Testis (tissue), 3 donors: ENCODE measurements around the gene PEPD. TPM values are rescaled to one million over a fixed set of nuclear protein-coding genes. Genes with fewer than 3 reads are reported as not detected.

Source experiments
- DNase-seq: peaks from one replicate; pipeline ENCODE4 v3.0.0-alpha.2; 2019
- H3K27ac ChIP-seq, 2 donors: fragments of 200-600 bp; sonication (generic); one replicate each; pipeline ENCODE4 v1.5.1; 2019
- H3K27me3 ChIP-seq: fragments of 200-600 bp; sonication (generic); one replicate; pipeline ENCODE4 v1.5.1; 2019
- H3K36me3 ChIP-seq: fragments of 200-600 bp; sonication (generic); one replicate; pipeline ENCODE4 v1.5.1; 2017; ENCODE audit warnings: low read depth; ENCODE audit errors: missing control alignments
- H3K4me1 ChIP-seq: fragments of 200-600 bp; sonication (generic); one replicate; pipeline ENCODE4 v1.5.1; 2019
- H3K4me3 ChIP-seq, 2 donors: fragments of 200-600 bp; sonication (generic); one replicate each; pipeline ENCODE4 v1.5.1; 2017 to 2019
- H3K9me3 ChIP-seq: fragments of 200-600 bp; sonication (generic); one replicate; pipeline ENCODE4 v1.5.1; 2017
- POLR2A ChIP-seq: fragments of 450-650 bp; IDR thresholded peaks from one replicate; pipeline ENCODE4 v1.6.1; 2017; ENCODE audit warnings: antibody characterized with exemption, mild to moderate bottlenecking, moderate library complexity
- WGBS, 2 donors: methylation state at CpG; one replicate each; pipeline ENCODE4 v1.1.5; 2018; 5-methylcytosine and 5-hydroxymethylcytosine counted together
- intact Hi-C: fragments of 100-400 bp; cut with DNase I; formaldehyde crosslinking; loops from one replicate; pipeline ENCODE4 v1.15.1; 2023; ENCODE audit warnings: low total_unique reads
- polyA plus RNA-seq: library from polyadenylated mRNA; stranded (reverse); fragments of 350-450 nt; fragmentation: Illumina TruSeq; extraction: RNeasy Lipid Tissue Mini Kit (QIAGEN cat#74804); gene quantifications from one replicate; pipeline ENCODE4 v1.2.3, GENCODE V29; 2014; ENCODE audit warnings: low read depth, low replicate concordance; ENCODE audit not compliant: insufficient read depth
- total RNA-seq, 2 donors: library from RNA; depleted of rRNA; stranded (reverse); fragments of >200 nt; gene quantifications; one replicate each; pipeline ENCODE4 v1.2.3, GENCODE V29; 2016
- TF ChIP-seq, protein P1 (sequence below), 3 experiments: fragments of 450-650 bp in 2 of 3; fragments of 200-600 bp in 1 of 3; sonication (generic) in 1 of 3; IDR thresholded peaks; one replicate each; pipeline ENCODE4 v1.5.1; 2016 to 2019; ENCODE audit warnings: antibody characterized with exemption in 3 of 3, mild to moderate bottlenecking in 2 of 3, moderate library complexity in 1 of 3

PEPD gene
- total and polyA plus RNA-seq, 3 donors from 2014 or later = 51.1 to 87.9 (median 58.0) TPM

DNA sequence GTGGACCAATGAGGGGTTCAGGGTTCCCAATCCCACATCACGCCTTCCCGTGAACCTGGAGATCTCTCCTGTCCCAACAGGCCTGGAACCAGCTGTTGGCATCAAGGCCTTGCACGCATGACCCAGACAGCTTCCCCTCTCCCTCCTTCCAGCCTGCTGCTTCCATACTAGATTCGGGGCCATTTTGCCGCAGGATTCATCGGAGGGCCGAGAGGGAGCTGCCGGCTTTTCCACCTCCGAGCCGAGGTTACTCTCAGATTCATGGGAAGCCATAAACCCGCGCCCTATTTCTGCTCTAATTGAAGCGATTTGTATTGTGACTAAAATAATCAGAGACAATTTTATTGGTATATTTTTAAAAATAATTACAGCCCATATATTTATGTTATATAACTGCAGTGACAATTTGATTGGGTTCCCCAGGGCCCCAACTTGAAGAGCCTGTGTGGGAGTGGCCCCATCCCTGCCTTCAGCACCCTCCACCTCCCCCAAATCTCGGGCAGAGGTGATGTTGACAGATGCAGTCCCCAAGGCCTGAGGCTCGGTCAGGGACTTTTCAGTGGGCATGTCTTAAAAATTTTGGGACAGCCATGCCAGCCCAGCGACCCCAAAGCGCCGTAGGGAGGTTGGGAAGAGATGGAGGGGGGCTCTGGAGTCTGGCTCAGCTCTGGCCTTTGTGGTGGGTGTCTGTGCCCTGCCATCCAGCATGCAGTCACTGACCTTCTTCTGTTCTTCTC lies 30.8 kb upstream of the PEPD start:
- 74 to 79% methylated on average over 18 of the region's 18 CpGs for WGBS, 2 donors
- TF ChIP-seq POLR2A = no peak
- TF ChIP-seq, protein P1, sequence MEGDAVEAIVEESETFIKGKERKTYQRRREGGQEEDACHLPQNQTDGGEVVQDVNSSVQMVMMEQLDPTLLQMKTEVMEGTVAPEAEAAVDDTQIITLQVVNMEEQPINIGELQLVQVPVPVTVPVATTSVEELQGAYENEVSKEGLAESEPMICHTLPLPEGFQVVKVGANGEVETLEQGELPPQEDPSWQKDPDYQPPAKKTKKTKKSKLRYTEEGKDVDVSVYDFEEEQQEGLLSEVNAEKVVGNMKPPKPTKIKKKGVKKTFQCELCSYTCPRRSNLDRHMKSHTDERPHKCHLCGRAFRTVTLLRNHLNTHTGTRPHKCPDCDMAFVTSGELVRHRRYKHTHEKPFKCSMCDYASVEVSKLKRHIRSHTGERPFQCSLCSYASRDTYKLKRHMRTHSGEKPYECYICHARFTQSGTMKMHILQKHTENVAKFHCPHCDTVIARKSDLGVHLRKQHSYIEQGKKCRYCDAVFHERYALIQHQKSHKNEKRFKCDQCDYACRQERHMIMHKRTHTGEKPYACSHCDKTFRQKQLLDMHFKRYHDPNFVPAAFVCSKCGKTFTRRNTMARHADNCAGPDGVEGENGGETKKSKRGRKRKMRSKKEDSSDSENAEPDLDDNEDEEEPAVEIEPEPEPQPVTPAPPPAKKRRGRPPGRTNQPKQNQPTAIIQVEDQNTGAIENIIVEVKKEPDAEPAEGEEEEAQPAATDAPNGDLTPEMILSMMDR (IDR thresholded peaks at IDR 0.05) = no peak
- no peaks in the 10 kb centered on the region for H3K4me1 ChIP-seq
- peak overlapping the region in 1 of 2 donors; percentile 31 for H3K4me3 ChIP-seq
- no peak for DNase-seq
- H3K36me3 ChIP-seq = no peaks in the 10 kb centered on the region
- no peaks in the 10 kb centered on the region for H3K27me3 ChIP-seq
- H3K27ac ChIP-seq = no peak overlapping the region
- intact Hi-C loops = no loop called here
- no peaks in the 10 kb centered on the region for H3K9me3 ChIP-seq

DNA sequence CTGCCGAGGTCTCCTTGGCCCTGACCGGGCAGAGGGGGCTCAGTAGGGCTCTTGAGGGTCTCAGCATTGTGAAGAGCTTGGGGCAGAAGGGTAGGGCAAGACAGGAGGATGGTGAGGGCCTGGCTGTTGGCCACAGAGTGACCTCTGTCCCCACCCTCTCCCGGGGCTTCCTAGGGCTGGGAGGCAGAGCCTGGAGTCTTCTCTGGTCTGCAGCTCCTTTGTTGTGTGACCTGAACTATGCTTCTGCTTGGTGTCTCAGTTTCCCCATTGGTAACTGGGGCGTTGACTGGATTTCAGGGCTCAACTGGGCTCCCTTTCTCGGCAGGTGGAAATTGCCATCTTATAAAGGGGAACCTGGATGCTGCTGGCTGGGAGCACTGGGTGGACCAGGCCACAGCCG lies 30.1 kb upstream of the PEPD start:
- no peak for DNase-seq
- TF ChIP-seq, protein P1 (IDR thresholded peaks at IDR 0.05) = no peak
- no peak for TF ChIP-seq POLR2A
- WGBS, 2 donors = 91 to 92% methylated on average over 4 to 6 of the region's 6 CpGs
- H3K27me3 ChIP-seq = no peaks in the 10 kb centered on the region
- H3K36me3 ChIP-seq = no peaks in the 10 kb centered on the region
- no peak overlapping the region for H3K27ac ChIP-seq
- no peak overlapping the region for H3K4me3 ChIP-seq
- H3K9me3 ChIP-seq = no peaks in the 10 kb centered on the region
- H3K4me1 ChIP-seq = no peaks in the 10 kb centered on the region
- intact Hi-C loops = no loop called here

DNA sequence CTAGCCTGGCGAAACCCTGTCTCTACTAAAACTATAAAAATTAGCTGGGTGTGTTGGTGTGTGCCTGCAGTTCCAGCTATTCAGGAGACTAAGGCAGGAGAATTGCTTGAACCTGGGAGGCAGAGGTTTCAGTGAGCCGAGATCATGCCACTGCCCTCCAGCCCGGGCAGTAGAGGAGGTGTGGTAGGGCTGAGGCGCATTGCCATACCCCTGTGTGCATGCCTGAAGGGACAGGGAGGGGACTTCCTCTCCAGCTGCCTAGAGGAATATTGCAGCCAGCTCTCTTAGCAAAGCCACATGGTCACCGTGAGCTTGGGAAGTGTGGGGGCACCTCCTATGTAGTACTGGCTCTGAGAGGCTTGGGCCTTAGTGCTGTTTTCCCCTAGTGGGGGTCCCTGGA lies 29.2 kb upstream of the PEPD start:
- TF ChIP-seq, protein P1 (IDR thresholded peaks at IDR 0.05) = no peak
- no peak for TF ChIP-seq POLR2A
- Histone ChIP-seq H3K27me3 (no peaks in the 10 kb centered on the region), H3K4me3 (no peak overlapping the region), H3K4me1 (no peaks in the 10 kb centered on the region), H3K36me3 (no peaks in the 10 kb centered on the region), H3K27ac (no peak overlapping the region), H3K9me3 (no peaks in the 10 kb centered on the region)
- intact Hi-C loops = no loop called here
- DNase-seq = no peak
- 80 to 87% methylated on average over 5 of the region's 5 CpGs for WGBS, 2 donors

DNA sequence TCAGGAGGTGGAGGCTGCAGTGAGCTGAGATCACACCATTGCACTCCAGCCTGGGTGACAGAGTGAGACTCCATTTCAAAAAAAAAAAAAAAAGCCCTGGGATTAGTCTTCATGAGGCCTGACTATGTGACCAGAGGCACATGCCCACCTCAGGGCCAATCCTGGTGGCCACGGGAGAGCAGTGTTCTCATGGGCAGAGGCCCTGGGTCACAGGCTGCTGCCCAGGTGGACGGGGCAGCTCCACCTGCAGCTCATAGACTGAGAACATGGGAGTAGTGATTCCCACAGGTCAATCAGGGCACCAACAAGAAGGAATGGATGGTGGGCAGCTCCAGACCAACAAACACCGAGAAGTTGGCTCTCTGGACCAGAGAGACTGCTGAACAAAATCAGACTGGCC lies 26.1 kb upstream of the PEPD start:
- Histone ChIP-seq H3K4me1 (no peaks in the 10 kb centered on the region), H3K4me3 (no peak overlapping the region), H3K27ac (no peak overlapping the region), H3K36me3 (no peaks in the 10 kb centered on the region), H3K27me3 (no peaks in the 10 kb centered on the region), H3K9me3 (no peaks in the 10 kb centered on the region)
- TF ChIP-seq POLR2A = no peak
- TF ChIP-seq, protein P1 (IDR thresholded peaks at IDR 0.05) = no peak
- intact Hi-C loops = no loop called here
- no peak for DNase-seq
- WGBS, 2 donors = 87% methylated on average over 3 of the region's 3 CpGs

DNA sequence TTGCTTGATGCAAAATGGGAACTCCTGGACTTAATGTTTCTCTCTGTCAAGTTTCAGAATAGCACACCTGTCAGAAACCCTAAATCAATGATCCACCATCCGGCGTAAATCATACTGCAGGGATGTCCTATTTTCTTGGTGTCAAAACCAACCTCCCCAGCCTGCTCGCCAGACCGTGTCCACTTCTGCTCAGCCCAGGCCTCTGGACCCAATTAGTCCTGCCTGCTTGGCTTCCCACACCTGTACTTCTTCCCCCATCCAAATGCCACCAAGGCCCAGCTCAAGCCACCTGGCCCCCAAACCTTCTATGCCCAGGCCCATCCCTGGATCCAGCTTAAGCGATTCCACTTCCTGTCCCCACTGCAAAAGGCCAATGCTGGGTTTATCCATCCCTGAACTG lies 25.1 kb upstream of the PEPD start:
- no peak for DNase-seq
- 88 to 90% methylated on average over 5 of the region's 5 CpGs for WGBS, 2 donors
- no peaks in the 10 kb centered on the region for H3K27me3 ChIP-seq
- no peaks in the 10 kb centered on the region for H3K36me3 ChIP-seq
- H3K4me3 ChIP-seq = no peak overlapping the region
- H3K4me1 ChIP-seq = no peaks in the 10 kb centered on the region
- no peaks in the 10 kb centered on the region for H3K9me3 ChIP-seq
- intact Hi-C loops = no loop called here
- TF ChIP-seq POLR2A = no peak
- TF ChIP-seq, protein P1 (IDR thresholded peaks at IDR 0.05) = no peak
- no peak overlapping the region for H3K27ac ChIP-seq
